Sigmoid colon (tissue), 4 donors: ENCODE measurements around the gene RASGRF2.

Experiments used
- EP300 ChIP-seq, 4 donors: sonication (generic); formaldehyde crosslinking; IDR thresholded peaks; one replicate each; pipeline ENCODE4 v1.6.1; 2017; ENCODE audit warnings: antibody characterized with exemption in 4 of 4
- POLR2A ChIP-seq, 2 donors: fragments of 450-650 bp; IDR thresholded peaks; one replicate each; pipeline ENCODE4 v1.6.1; 2016; ENCODE audit warnings: antibody characterized with exemption in 2 of 2, mild to moderate bottlenecking in 2 of 2, moderate library complexity in 2 of 2
- POLR2AphosphoS5 ChIP-seq, 4 donors: sonication (generic); formaldehyde crosslinking; IDR thresholded peaks; one replicate each; pipeline ENCODE4 v1.6.1; 2017; ENCODE audit warnings: antibody characterized with exemption in 4 of 4
- TF ChIP-seq, protein P1 (sequence below), 4 experiments: fragments of 450-650 bp in 3 of 4; fragments of 200-600 bp in 1 of 4; IDR thresholded peaks; one replicate each; pipeline ENCODE4 v1.5.1; 2016 to 2019; ENCODE audit warnings: antibody characterized with exemption in 4 of 4, mild to moderate bottlenecking in 3 of 4, moderate library complexity in 2 of 4

DNA sequence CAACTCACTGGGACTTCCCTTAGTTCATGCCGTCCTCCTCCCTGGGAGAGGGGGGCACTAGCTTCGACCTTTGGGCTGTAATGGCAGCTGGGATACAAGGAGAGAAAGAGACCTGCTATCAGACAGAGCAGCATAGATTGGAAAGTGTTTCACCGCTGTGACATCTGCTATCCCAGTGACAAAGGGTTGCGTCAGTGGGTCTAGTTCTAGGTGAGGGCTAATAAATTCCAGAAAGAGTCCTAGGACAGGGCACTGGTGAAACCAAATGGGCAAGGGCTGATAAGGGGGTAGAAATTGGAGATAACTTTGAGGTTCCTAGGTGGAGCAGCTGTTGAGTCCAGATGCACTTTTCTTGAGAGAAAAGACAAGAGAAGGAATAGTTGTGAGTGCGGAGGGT lies 62.5 kb downstream of the RASGRF2 start:
- TF ChIP-seq, protein P1, sequence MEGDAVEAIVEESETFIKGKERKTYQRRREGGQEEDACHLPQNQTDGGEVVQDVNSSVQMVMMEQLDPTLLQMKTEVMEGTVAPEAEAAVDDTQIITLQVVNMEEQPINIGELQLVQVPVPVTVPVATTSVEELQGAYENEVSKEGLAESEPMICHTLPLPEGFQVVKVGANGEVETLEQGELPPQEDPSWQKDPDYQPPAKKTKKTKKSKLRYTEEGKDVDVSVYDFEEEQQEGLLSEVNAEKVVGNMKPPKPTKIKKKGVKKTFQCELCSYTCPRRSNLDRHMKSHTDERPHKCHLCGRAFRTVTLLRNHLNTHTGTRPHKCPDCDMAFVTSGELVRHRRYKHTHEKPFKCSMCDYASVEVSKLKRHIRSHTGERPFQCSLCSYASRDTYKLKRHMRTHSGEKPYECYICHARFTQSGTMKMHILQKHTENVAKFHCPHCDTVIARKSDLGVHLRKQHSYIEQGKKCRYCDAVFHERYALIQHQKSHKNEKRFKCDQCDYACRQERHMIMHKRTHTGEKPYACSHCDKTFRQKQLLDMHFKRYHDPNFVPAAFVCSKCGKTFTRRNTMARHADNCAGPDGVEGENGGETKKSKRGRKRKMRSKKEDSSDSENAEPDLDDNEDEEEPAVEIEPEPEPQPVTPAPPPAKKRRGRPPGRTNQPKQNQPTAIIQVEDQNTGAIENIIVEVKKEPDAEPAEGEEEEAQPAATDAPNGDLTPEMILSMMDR (IDR thresholded peaks at IDR 0.05): no peak
- TF ChIP-seq POLR2AphosphoS5 (IDR thresholded peaks at IDR 0.05) (no peak), EP300 (IDR thresholded peaks at IDR 0.05) (no peak), POLR2A (IDR thresholded peaks at IDR 0.05) (no peak)
